A673 (cell line): ENCODE results near the gene ZNF396. TPM values are rescaled to one million over a fixed set of nuclear protein-coding genes. Genes with fewer than 3 reads are reported as not detected.

ENCODE experiments used
- BruUV-seq: library from RNA; stranded (reverse); fragments of 400-500 nt; replicated peaks from 2 replicates; lab custom pipeline; 2021; lab: Mats Ljungman, UMichigan
- CTCF ChIA-PET: fragments of 300-600 bp; sonication (Branson Sonifier 250); formaldehyde crosslinking; loops from one replicate; lab custom pipeline; 2022; ENCODE audit warnings: antibody characterized with exemption; lab: Charles Lee
- POLR2A ChIA-PET: fragments of 300-600 bp; sonication (Branson Sonifier 250); formaldehyde crosslinking; loops from one replicate; lab custom pipeline; 2022; ENCODE audit warnings: antibody characterized with exemption; ENCODE audit not compliant: low non-redundant PET; lab: Charles Lee
- DNase-seq: peaks from one replicate; pipeline ENCODE4 v3.0.0-alpha.2; 2015; ENCODE audit warnings: low spot score
- H3K27ac ChIP-seq: fragments of 200-600 bp; sonication (generic); 2 replicates; pipeline ENCODE4 v1.5.1; 2016; ENCODE audit warnings: mixed run types, low read depth, mild to moderate bottlenecking, mixed read lengths, antibody characterized with exemption, low read length; ENCODE audit not compliant: poor library complexity, severe bottlenecking
- H3K27me3 ChIP-seq: fragments of 200-600 bp; sonication (generic); replicated peaks from 2 replicates; pipeline ENCODE4 v1.6.1; 2017; ENCODE audit warnings: mixed run types, low read depth, mild to moderate bottlenecking, mixed read lengths, antibody characterized with exemption, low read length; ENCODE audit not compliant: insufficient read depth, poor library complexity
- H3K36me3 ChIP-seq: fragments of 200-600 bp; sonication (generic); 2 replicates; pipeline ENCODE4 v1.6.1; 2016; ENCODE audit warnings: mixed run types, mild to moderate bottlenecking, mixed read lengths, antibody characterized with exemption, low read length; ENCODE audit not compliant: insufficient read depth, poor library complexity, severe bottlenecking
- H3K4me1 ChIP-seq: fragments of 200-600 bp; sonication (generic); 2 replicates; pipeline ENCODE4 v1.6.1; 2017; ENCODE audit warnings: mixed run types, mild to moderate bottlenecking, mixed read lengths, antibody characterized with exemption, low read length; ENCODE audit not compliant: insufficient read depth, poor library complexity, severe bottlenecking
- H3K4me3 ChIP-seq: fragments of 200-600 bp; sonication (generic); 2 replicates; pipeline ENCODE4 v1.5.1; 2016; ENCODE audit warnings: low read depth, mixed run types, mild to moderate bottlenecking, mixed read lengths, low read length; ENCODE audit not compliant: poor library complexity, severe bottlenecking
- H3K9me3 ChIP-seq: fragments of 200-600 bp; sonication (generic); 2 replicates; pipeline ENCODE4 v1.6.1; 2016; ENCODE audit warnings: mixed run types, low read depth, mild to moderate bottlenecking, mixed read lengths, antibody characterized with exemption, low read length; ENCODE audit not compliant: poor library complexity, severe bottlenecking
- EZH2 ChIP-seq: fragments of 200-600 bp; sonication (generic); IDR thresholded peaks from 2 replicates; pipeline ENCODE4 v1.6.1; 2017; ENCODE audit warnings: borderline replicate concordance, low read depth, mild to moderate bottlenecking, mixed read lengths, antibody characterized with exemption, low read length; ENCODE audit not compliant: poor library complexity, severe bottlenecking
- intact Hi-C: fragments of 100-400 bp; cut with micrococcal nuclease; formaldehyde crosslinking; loops from one replicate; pipeline ENCODE4 v1.10.0; 2022; ENCODE audit not compliant: unreplicated experiment
- total RNA-seq: library from RNA; stranded (reverse); gene quantifications from 2 replicates; pipeline ENCODE4 v1.2.3, GENCODE V29; 2021
- TF ChIP-seq, protein P1 (sequence below): fragments of 300-800, 200-600 bp; sonication (generic); conservative IDR thresholded peaks from 2 replicates; pipeline ENCODE4 v1.5.1; 2017; ENCODE audit warnings: low read depth, mild to moderate bottlenecking, antibody characterized with exemption, low read length, moderate library complexity, mixed read lengths

Gene ZNF396
- total RNA-seq, 1 experiment from 2014 or later = 0.84 TPM

DNA sequence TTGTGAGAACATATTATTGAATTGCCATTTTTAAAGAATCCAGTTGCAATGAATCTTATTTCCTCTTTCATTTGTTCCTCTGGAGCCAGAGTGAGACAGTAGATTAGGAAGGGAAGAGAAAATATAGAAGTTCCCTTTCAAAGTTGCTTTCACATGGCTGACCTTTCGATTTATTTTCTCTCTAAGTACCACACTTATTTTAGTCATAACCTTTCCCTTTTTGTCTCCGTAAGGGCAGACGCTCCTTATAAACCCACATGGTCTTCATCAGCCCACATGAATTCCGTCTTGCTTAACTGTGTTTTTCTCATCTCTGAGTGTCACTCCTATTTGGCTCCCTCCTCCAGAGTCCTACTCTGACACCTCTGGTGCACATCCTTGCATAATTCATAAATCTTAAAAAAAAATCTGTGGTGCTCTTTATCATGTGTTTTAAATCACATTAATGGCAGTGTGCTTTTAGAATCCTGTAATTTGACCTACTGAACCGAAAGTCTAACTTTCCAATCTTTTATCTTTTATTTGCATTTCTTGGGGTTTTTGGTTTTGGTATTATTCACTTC is 38.5 kb upstream of the ZNF396 start:
- BruUV-seq = no TSS peak
- no peak for DNase-seq
- no peaks in the 10 kb centered on the region for H3K4me1 ChIP-seq
- H3K27ac ChIP-seq = no peak overlapping the region
- H3K27me3 ChIP-seq = no peaks in the 10 kb centered on the region
- POLR2A ChIA-PET = no interaction called here
- CTCF ChIA-PET = no interaction called here
- H3K4me3 ChIP-seq = no peak overlapping the region
- intact Hi-C loops = no loop called here
- H3K9me3 ChIP-seq = peaks cover 9% of the 10 kb centered on the region
- no peak for TF ChIP-seq EZH2
- TF ChIP-seq, protein P1, sequence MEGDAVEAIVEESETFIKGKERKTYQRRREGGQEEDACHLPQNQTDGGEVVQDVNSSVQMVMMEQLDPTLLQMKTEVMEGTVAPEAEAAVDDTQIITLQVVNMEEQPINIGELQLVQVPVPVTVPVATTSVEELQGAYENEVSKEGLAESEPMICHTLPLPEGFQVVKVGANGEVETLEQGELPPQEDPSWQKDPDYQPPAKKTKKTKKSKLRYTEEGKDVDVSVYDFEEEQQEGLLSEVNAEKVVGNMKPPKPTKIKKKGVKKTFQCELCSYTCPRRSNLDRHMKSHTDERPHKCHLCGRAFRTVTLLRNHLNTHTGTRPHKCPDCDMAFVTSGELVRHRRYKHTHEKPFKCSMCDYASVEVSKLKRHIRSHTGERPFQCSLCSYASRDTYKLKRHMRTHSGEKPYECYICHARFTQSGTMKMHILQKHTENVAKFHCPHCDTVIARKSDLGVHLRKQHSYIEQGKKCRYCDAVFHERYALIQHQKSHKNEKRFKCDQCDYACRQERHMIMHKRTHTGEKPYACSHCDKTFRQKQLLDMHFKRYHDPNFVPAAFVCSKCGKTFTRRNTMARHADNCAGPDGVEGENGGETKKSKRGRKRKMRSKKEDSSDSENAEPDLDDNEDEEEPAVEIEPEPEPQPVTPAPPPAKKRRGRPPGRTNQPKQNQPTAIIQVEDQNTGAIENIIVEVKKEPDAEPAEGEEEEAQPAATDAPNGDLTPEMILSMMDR = no peak
- no peaks in the 10 kb centered on the region for H3K36me3 ChIP-seq

DNA sequence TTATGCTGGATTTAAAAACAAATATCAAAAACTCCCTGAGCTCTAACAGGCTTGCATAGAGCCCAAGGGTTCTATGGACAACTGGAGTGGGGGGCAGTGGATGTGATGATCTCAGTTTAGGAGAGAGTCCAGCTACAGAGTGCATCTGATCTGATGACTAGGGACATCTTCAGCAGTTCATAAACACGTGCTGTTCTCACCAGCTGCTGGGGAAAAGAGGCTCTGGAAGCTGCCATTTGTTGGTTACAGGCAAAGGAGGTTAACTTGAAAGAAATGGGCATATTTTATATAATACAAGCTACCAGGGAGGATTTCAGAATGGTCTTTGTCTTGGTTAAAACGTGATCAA is 36.0 kb upstream of the ZNF396 start:
- H3K27ac ChIP-seq = no peak overlapping the region
- H3K4me3 ChIP-seq = no peak overlapping the region
- H3K4me1 ChIP-seq = no peaks in the 10 kb centered on the region
- ChIA-PET POLR2A (no interaction called here), CTCF (no interaction called here)
- DNase-seq = no peak
- H3K27me3 ChIP-seq = no peaks in the 10 kb centered on the region
- BruUV-seq = no TSS peak
- no peaks in the 10 kb centered on the region for H3K36me3 ChIP-seq
- H3K9me3 ChIP-seq = peaks cover 9% of the 10 kb centered on the region
- TF ChIP-seq EZH2 = no peak
- TF ChIP-seq, protein P1 = no peak
- intact Hi-C loops = no loop called here

DNA sequence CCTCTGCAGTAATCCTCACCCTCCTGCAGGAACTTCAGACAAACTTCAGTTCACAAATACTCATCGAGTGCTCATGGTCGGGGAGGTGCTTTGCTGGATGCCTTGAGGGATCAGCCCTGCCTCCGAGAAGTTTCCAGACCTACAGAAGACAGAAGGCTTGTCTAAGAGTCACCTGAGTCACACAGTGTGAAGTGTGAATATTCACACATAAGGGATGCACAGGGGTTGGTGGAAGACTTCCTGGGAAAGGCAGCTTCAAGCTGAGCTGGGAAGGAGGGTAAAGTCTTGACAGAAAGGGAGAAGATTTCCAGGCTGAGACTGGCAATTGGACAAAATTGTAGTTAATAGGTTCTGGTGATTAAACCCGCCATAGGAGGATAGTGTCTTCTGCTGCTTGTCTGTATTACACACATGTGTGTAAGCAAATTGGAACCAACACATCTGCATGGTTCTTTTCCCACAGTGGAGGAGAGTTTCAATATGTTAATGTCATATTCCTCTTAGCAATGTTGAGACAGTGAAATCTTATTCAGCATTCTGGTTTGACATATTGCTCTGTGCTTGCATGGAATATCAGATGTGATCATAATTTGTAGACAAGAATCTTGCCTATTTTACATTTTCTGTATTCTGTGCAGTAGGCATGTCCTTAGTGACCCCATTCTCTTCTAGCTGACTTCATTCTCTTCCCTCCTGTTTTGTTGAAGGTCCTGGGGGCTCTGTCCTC is 34.7 kb upstream of the ZNF396 start:
- CTCF ChIA-PET = no interaction called here
- POLR2A ChIA-PET = no interaction called here

More for the DNA sequence above, 34.7 kb upstream of the ZNF396 start:
- Histone ChIP-seq H3K4me3 (no peak overlapping the region), H3K36me3 (no peaks in the 10 kb centered on the region), H3K4me1 (no peaks in the 10 kb centered on the region), H3K27me3 (no peaks in the 10 kb centered on the region), H3K9me3 (no peaks in the 10 kb centered on the region), H3K27ac (no peak overlapping the region)
- no TSS peak for BruUV-seq
- no peak for DNase-seq
- TF ChIP-seq EZH2 = no peak
- TF ChIP-seq, protein P1 = no peak
- intact Hi-C loops = no loop called here
